Mammary epithelial cell (primary cell): ENCODE data around the gene ARHGEF10L.

ENCODE experiments used
- EZH2 ChIP-seq: IDR thresholded peaks from 2 replicates; pipeline ENCODE4 v1.6.1; 2012; ENCODE audit warnings: low read length, inconsistent platforms, borderline replicate concordance
- TF ChIP-seq, protein P1 (sequence below), 2 donors: IDR thresholded peaks in 1 of 2; conservative IDR thresholded peaks in 1 of 2; 2 replicates each; pipeline ENCODE4 v1.5.1; 2011 to 2012; ENCODE audit warnings: inconsistent platforms in 2 of 2, low read length in 2 of 2, mild to moderate bottlenecking in 2 of 2, control low read depth in 1 of 2, low read depth in 1 of 2; ENCODE audit not compliant: insufficient read depth in 1 of 2; ENCODE audit errors: extremely low read depth in 1 of 2

DNA sequence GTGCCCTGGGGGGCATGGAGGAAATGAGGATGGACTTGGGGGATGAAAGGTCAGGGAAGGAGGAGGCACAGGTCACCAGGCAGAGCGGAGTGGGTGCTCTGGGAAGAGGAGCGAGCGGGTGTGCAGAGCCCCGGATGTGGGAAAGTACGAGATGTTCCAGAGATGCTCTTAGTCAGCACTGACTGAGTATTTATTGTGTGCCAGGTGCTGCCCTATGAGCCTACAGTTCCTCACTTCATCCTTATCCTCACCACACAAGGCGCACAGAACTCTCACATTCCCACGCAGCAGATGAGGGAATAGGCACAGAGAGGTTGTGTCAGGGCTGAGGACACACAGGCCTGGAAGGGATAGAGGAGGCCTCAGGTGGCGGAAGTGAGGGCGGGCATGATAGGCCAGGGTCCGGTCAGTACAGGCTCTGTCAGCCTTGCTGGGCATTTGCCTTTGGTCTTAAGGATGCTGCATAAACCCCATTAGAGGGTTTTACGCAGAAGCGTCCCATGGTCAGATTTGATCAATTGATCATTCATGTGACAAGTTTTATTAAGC lies 77.3 kb downstream of the ARHGEF10L start:
- no peak for TF ChIP-seq EZH2
- TF ChIP-seq, protein P1, sequence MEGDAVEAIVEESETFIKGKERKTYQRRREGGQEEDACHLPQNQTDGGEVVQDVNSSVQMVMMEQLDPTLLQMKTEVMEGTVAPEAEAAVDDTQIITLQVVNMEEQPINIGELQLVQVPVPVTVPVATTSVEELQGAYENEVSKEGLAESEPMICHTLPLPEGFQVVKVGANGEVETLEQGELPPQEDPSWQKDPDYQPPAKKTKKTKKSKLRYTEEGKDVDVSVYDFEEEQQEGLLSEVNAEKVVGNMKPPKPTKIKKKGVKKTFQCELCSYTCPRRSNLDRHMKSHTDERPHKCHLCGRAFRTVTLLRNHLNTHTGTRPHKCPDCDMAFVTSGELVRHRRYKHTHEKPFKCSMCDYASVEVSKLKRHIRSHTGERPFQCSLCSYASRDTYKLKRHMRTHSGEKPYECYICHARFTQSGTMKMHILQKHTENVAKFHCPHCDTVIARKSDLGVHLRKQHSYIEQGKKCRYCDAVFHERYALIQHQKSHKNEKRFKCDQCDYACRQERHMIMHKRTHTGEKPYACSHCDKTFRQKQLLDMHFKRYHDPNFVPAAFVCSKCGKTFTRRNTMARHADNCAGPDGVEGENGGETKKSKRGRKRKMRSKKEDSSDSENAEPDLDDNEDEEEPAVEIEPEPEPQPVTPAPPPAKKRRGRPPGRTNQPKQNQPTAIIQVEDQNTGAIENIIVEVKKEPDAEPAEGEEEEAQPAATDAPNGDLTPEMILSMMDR (conservative IDR thresholded peaks at IDR 0.05 in 1 of 2, IDR thresholded peaks at IDR 0.05 in 1 of 2; ENCODE audit: extremely low read depth in 1 of 2, insufficient read depth in 1 of 2, low read depth in 1 of 2, low read length in 2 of 2): no peak
